Motor neuron (in vitro differentiated cells): Measurements from ENCODE around the gene OR3A2. TPM values are rescaled to one million over a fixed set of nuclear protein-coding genes. Genes with fewer than 3 reads are reported as not detected.
"Not testable (repeated sequence)": the region's sequence is repeated elsewhere in the genome, so short reads cannot be mapped to it uniquely, and the experiment has no call there.

ENCODE experiments used
- ATAC-seq, 8 experiments: fragments of 200-7000 bp; cut with Tn5 transposase; replicated peaks in 6 of 8; 2 replicates each; pipeline ENCODE4 v1.8.0; 2021; ENCODE audit warnings: mild to moderate bottlenecking in 8 of 8, moderate library complexity in 8 of 8
- H3K27ac ChIP-seq, 2 donors: fragments of 250-450 bp; sonication (Bioruptor Pico); 2 replicates each; pipeline ENCODE4 v1.9.0; 2021; ENCODE audit warnings: antibody characterized with exemption in 2 of 2, mild to moderate bottlenecking in 2 of 2, moderate library complexity in 1 of 2
- H3K4me1 ChIP-seq, 2 donors: fragments of 250-450 bp; sonication (Bioruptor Pico); replicated peaks in 1 of 2; 2 replicates each; pipeline ENCODE4 v1.6.1; 2021; ENCODE audit warnings: antibody characterized with exemption in 2 of 2, mild to moderate bottlenecking in 2 of 2, moderate library complexity in 1 of 2
- H3K4me3 ChIP-seq, 5 donors: fragments of 250-450 bp; sonication (Bioruptor Pico); 2 replicates each; pipeline ENCODE4 v1.9.0; 2021; ENCODE audit warnings: antibody characterized with exemption in 5 of 5, mild to moderate bottlenecking in 5 of 5, moderate library complexity in 4 of 5
- WGBS, 10 experiments: fragments of 450-650 bp; shearing (Covaris generic); methylation state at CpG; one replicate each; pipeline ENCODE4 v1.0.0; 2022; 5-methylcytosine and 5-hydroxymethylcytosine counted together
- in situ Hi-C, 9 experiments: fragments of 400-800 bp; cut with MboI; loops; one replicate each; pipeline ENCODE4 v1.15.0; 2021; ENCODE audit warnings: low sequenced_read_pairs in 9 of 9, low pct_unique_long_range_greater_than_20kb in 2 of 9; ENCODE audit not compliant: unreplicated experiment in 9 of 9
- total RNA-seq, 8 experiments: library from RNA; unstranded; fragments of 300-600 nt; gene quantifications; 2 replicates each; pipeline versions ENCODE4 v1.2.3 to v1.2.4, GENCODE V29; 2022

Gene OR3A2
- total RNA-seq, 8 experiments from 2014 or later: 0.46 to 1.1 (median 0.62) TPM; not detected in 5

DNA sequence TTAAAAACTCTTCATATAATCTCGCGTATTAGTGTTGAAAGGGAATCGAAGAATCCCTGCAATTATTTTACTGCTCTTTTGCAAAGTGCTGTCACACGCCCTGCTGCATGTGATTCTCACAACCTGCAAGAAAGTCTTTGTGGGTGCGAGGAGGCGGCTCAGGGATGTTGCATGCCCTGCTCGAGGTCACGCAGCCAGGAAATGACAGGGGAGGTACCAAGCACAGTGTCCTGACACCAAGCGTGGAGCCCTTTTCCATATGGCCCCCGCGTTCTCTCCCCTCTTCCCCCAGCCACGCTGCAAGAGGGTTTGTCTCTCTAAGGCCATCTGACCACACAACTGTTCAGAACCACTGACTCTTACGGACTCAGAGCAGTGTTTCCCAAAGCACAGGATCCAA lies 125.5 kb downstream of the OR3A2 start:
- WGBS, 10 experiments: 27 to 84% (median 77%) methylated on average over 1 to 12 of the region's 13 CpGs
- ATAC-seq: no peak
- Histone ChIP-seq H3K4me3 (no peak overlapping the region), H3K27ac (no peak overlapping the region), H3K4me1 (no peaks in the 10 kb centered on the region)
- in situ Hi-C loops: no loop called here

GRCh38 chr17:3260163-3260562 lies 125.9 kb downstream of the OR3A2 start:
- in situ Hi-C loops: no loop called here
- no peak overlapping the region for H3K4me3 ChIP-seq
- no peaks in the 10 kb centered on the region for H3K4me1 ChIP-seq
- no peak overlapping the region for H3K27ac ChIP-seq
- 20 to 94% (median 48%) methylated on average over 1 of the region's 1 CpG; no CpG with 5 or more reads in 4 of the 10 experiments for WGBS, 10 experiments
- ATAC-seq: no peak

- in situ Hi-C loops: no loop called here
- Histone ChIP-seq H3K27ac (no peak overlapping the region), H3K4me1 (no peaks in the 10 kb centered on the region), H3K4me3 (no peak overlapping the region)
- 50 to 100% (median 79%) methylated on average over 1 to 8 of the region's 8 CpGs for whole genome bisulfite sequencing, 10 experiments
- ATAC-seq: no peak
Measured at GRCh38 chr17:3256575-3256974, 129.5 kb downstream of the OR3A2 start.

- no CpG with 5 or more reads among the region's 2 CpGs for WGBS, 10 experiments
- in situ Hi-C loops, H3K4me3 ChIP-seq, H3K27ac ChIP-seq, H3K4me1 ChIP-seq: not testable (repeated sequence)
- peak in 3 of 8 experiments; percentile 25 to 99 (median 99) for ATAC-seq
Measured at GRCh38 chr17:3249013-3249412, 137.1 kb downstream of the OR3A2 start.

DNA sequence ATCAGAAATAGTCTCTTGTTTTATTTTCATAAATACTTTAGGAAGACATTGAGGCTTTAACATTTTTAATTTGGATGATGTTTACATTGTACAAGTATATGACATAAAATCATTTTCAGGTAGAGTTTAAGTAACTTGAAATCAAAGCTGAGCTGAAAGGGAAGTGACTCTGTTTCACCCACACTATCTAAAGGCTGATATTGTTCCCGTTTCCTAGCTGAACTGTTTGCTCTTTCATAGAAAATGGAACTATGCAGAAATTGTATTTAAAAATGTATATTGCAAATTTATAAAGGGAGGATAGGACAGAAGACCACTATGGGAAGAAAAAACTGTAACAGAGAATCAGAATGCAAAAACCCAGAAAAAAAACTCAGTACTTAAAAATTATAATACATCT lies 141.3 kb downstream of the OR3A2 start:
- ATAC-seq: not testable (repeated sequence)

GRCh38 chr17:3241044-3241443 lies 145.1 kb downstream of the OR3A2 start:
- H3K4me3 ChIP-seq, ATAC-seq, H3K27ac ChIP-seq, in situ Hi-C loops, H3K4me1 ChIP-seq: not testable (repeated sequence)
- whole genome bisulfite sequencing, 10 experiments: no CpG with 5 or more reads among the region's 1 CpG

More for the DNA sequence above, 141.3 kb downstream of the OR3A2 start:
- H3K4me1 ChIP-seq, H3K4me3 ChIP-seq, H3K27ac ChIP-seq, in situ Hi-C loops: not testable (repeated sequence)
- WGBS, 10 experiments: 20% methylated on average over 1 of the region's 1 CpG; no CpG with 5 or more reads in 9 of the 10 experiments

GRCh38 chr17:3238685-3239084 lies 147.4 kb downstream of the OR3A2 start:
- in situ Hi-C loops, H3K4me3 ChIP-seq, H3K4me1 ChIP-seq, ATAC-seq, H3K27ac ChIP-seq: not testable (repeated sequence)
- no CpG with 5 or more reads among the region's 2 CpGs for WGBS, 10 experiments

DNA sequence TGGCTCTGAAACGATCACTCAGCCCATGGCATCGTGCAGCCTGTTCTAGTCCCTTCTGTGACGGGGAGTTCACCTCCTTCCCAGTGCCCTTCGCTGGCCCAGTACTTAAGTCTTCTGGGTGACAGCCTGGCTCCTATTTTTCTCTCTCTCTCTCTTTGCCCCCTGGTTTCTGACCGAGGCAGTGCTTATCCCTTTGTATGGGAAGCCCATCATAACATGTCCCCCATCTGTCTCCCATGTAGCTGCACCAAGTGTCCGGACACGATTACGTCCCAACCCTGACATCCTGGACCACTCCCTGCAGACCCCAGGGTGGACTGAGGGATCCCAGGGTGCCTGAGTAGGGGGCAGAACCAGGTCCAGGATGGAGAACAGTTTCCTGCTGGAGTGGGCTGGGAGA lies 153.8 kb downstream of the OR3A2 start:
- H3K4me3 ChIP-seq, H3K4me1 ChIP-seq, H3K27ac ChIP-seq, in situ Hi-C loops, ATAC-seq: not testable (repeated sequence)
- no CpG with 5 or more reads among the region's 8 CpGs for WGBS, 10 experiments

Other genes with a start within 250 kb of the OR3A2 start
- under 1 TPM in 1 of 8 experiments, not detected in 7; 0.52 TPM for gene OR1A2, start 188.8 kb downstream of the OR3A2 start, total RNA-seq
- gene OR1A1, start 178.6 kb downstream of the OR3A2 start, total RNA-seq: under 1 TPM in 5 of 8 experiments, not detected in 3; 0.10 to 0.59 (median 0.38) TPM
- gene OR3A1, start 87.9 kb downstream of the OR3A2 start, total RNA-seq: under 1 TPM in 1 of 8 experiments, not detected in 7; 0.21 TPM
- gene OR1E1, start 12.1 kb upstream of the OR3A2 start, total RNA-seq: under 1 TPM in 3 of 8 experiments, not detected in 5; 0.25 to 0.33 (median 0.27) TPM
- under 1 TPM in 5 of 8 experiments, not detected in 3; 0.10 to 0.47 (median 0.14) TPM for gene OR3A3, start 25.1 kb upstream of the OR3A2 start, total RNA-seq
- gene OR1E2, start 47.5 kb upstream of the OR3A2 start, total RNA-seq: 1 to 10 TPM in 1 of 8 experiments, not detected in 7; 1.2 TPM
- 1 to 10 TPM in 1 of 8 experiments, under 1 TPM in 3, not detected in 4; 0.19 to 1.7 (median 0.72) TPM for gene SPATA22, start 85.5 kb upstream of the OR3A2 start, total RNA-seq
- gene ASPA, start 89.7 kb upstream of the OR3A2 start, total RNA-seq: 10 to 100 TPM in 2 of 8 experiments, under 1 TPM in 4, not detected in 2; 0.05 to 35.9 (median 0.46) TPM
- gene TRPV3, start 171.5 kb upstream of the OR3A2 start, total RNA-seq: 1 to 10 TPM in 5 of 8 experiments, under 1 TPM in 3; 0.11 to 3.2 (median 1.2) TPM
- 1 to 10 TPM; 2.2 to 6.3 (median 2.8) TPM for gene TRPV1, start 223.1 kb upstream of the OR3A2 start, total RNA-seq
- 10 to 100 TPM in 2 of 8 experiments, 1 to 10 TPM in 6; 6.1 to 14.4 (median 7.0) TPM for gene SHPK, start 249.9 kb upstream of the OR3A2 start, total RNA-seq